Measurements from ENCODE around the gene FOLR1.
A peak's percentile ranks its signal among the peaks of the same experiment; 100 is the strongest.
"Not testable (repeated sequence)": the region's sequence is repeated elsewhere in the genome, so short reads cannot be mapped to it uniquely, and the experiment has no call there.

The FOLR1 gene

DNA sequence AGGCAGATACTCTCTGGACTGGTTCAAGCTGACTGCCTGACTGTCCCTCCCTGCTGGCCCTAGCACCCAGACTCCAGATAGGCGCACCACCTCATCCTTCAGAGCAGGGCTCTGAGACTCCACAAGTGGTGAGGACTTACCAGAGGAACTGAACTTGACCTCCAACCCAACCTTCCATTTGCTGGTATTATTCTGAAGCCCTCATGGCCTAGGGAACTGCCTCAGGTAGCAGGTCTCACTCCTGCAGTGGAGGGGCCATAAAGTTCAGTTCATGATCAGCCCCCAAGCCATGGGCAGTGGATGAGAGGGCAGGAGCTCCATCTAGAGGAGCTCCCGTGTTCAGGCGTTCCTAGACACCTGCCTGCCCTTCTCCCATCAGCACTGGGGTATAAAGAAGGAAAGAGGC, 10.4 kb upstream of the FOLR1 start:
- not testable (repeated sequence) for DNase-seq (ENCODE audit: low read depth in 2 of 2)

DNA sequence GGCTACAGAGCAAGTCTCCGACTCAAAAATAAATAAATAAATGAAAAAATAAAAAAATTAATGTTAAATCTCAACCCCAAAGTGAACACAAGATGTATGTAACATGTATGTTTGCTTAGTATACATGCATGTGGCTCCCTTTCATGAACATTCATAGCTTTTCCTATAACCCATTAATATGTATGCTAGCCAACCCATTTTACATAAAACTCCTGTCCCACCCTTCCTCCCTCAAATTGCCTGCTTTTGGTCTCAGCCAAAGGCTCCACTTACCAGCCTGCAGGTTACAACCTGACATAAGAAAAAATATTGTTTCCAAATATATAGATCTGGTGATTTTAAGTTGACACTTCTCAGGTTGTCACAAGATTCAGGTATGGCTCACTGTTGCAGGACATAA, 3.7 kb upstream of the FOLR1 start:
- no peak for DNase-seq (ENCODE audit: low read depth in 2 of 2)

DNA sequence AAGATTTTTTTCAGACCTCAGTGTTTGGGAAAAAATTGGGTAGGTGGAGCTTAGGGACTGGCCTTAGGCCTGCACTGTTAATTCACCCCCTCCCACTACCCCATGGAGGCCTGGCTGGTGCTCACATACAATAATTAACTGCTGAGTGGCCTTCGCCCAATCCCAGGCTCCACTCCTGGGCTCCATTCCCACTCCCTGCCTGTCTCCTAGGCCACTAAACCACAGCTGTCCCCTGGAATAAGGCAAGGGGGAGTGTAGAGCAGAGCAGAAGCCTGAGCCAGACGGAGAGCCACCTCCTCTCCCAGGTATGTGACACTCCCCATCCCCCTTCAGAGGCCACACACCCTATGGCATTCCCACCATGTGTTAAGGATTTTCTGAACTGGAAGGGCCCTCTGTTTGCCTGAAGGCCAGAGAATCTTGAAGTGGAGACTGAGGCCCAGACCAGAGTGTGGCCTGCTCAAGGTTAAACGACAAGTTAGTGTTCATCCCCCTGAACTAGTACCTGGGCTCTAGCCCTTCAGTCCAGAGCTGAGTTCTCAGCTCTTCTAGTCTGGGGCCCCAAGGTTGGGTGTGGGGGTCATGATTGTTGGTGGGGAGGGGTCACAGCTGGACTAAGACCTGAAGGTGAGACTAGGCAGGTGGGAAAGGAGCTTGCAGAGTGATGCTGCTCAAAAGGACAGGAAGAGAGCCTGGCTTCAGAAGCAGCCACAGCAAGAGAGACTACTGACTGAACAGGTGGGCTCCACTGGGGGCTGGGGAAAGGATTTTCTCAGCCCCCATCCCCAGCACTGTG, 2.3 kb upstream of the FOLR1 start:
- no peak for DNase-seq (ENCODE audit: low read depth in 2 of 2)

DNA sequence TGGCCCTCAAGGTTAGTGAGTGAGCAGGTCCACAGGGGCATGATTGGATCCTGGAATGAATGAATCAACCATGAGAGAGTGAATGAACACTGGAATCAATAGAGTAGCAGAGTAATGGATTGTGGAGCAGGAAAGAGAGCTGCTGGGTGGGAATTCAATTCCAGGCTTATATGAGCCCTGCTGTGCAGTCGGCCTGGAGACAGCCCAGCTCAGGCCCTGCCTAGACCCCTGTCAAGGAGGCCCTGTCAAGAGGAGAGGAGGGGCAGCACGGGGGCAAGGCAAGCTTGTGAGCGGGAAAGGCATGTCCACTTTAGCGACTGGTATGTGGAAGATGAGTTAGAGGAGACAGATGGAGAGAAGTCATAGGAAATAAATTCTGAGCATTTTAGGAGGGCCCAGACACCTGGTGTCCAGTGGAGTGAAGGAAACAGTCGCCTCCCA, 1.3 kb upstream of the FOLR1 start:
- DNase-seq (ENCODE audit: low read depth in 2 of 2): no peak

DNA sequence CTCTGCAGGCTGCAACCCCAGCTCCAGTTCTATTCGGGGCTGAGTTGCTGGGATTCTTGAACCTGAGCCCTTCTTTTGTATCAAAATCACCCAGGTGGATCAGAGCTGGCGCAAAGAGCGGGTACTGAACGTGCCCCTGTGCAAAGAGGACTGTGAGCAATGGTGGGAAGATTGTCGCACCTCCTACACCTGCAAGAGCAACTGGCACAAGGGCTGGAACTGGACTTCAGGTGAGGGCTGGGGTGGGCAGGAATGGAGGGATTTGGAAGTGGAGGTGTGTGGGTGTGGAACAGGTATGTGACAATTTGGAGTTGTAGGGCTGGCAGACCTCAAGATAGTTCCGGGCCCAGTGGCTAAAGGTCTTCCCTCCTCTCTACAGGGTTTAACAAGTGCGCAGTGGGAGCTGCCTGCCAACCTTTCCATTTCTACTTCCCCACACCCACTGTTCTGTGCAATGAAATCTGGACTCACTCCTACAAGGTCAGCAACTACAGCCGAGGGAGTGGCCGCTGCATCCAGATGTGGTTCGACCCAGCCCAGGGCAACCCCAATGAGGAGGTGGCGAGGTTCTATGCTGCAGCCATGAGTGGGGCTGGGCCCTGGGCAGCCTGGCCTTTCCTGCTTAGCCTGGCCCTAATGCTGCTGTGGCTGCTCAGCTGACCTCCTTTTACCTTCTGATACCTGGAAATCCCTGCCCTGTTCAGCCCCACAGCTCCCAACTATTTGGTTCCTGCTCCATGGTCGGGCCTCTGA, 3.8 kb downstream of the FOLR1 start:
- DNase-seq (ENCODE audit: low read depth in 2 of 2): no peak

DNA sequence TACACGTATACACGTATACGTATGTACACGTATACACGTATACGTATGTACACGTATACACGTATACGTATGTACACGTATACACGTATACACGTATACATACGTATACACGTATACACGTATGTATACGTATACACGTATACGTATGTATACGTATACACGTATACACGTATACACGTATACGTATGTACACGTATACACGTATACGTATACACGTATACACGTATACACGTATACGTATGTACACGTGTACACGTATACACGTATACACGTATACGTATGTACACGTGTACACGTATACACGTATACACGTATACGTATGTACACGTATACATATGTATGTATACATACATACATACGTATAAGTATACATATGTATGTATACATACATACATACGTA, 9.5 kb downstream of the FOLR1 start:
- not testable (repeated sequence) for DNase-seq (ENCODE audit: low read depth in 2 of 2)

DNA sequence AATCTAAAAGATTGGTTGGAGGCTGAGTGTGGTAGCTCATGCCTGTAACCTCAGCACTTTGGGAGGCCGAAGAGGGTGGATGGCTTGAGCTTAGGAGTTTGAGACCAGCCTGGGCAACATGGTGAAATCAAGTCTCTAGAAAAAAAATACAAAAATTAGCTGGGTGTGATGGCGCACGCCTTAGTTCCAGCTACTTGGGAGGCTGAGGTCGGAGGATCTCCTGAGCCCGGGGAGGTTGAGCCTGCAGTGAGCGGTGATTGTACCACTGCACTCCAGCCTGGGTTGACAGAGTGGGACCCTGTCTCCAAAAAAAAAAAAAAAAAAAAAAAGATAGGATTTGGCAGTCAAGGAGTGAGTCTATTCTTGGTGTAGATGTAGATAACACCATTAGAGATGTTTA, 10.6 kb downstream of the FOLR1 start:
- no peak for DNase-seq (ENCODE audit: low read depth in 2 of 2)

DNA sequence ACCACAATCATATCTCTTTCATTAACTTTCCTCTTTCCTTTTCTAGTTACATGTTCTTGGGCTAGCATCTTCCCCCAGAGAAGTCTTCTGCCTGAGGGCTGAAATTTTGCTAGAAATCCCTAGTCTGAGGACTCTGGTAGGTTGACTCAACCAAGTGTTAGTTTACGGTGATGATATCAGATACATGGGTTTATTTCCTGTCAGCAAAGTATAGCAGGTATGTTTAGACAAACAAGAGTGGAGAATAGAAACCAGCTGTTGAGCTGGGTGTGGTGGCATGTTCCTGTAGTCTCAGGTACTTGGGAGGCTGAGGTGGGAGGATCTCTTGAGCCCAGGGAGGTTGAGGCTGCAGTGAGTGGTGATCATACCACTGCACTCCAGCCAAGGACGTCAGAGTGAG, 11.2 kb downstream of the FOLR1 start:
- DNase-seq (ENCODE audit: low read depth in 2 of 2): no peak

DNA sequence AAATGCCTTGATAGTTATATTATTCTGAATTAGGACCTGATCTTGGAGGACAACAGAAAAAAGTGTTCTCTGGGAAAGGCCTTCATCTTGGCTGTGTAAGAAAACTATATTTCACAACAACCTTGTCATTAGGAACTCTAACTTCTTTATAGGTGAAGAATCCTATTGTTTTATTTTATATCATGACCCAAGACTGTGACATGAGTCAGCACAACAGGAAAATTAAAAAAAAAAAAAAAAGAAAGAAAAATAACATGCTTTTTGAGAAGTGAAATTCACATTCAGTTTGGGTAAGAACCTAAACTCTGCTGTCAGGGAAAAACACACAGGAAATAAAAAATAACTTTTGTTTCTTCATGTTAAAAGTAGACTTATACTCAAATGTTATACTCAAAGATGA, 12.9 kb downstream of the FOLR1 start:
- DNase-seq (ENCODE audit: low read depth in 2 of 2): no peak

DNA sequence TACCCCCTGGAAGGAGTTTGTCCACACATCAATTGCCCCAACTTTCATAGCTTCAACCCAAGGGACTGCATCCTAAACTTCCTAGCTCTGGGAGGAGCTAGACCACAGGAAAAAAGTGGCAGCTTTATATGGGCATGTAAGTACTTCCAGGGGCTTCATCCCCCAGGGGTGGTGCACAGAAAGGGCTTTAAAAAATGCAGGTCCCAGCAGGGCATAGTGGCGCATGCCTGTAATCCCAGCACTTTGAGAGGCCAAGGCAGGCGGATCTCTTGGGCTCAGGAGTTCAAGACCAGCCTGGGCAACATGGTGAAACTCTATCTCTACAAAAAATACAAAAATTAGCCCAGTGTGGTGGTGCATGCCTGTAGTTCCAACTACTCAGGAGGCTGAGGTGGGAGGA, 14.9 kb downstream of the FOLR1 start:
- not testable (repeated sequence) for DNase-seq (ENCODE audit: low read depth in 2 of 2)

DNA sequence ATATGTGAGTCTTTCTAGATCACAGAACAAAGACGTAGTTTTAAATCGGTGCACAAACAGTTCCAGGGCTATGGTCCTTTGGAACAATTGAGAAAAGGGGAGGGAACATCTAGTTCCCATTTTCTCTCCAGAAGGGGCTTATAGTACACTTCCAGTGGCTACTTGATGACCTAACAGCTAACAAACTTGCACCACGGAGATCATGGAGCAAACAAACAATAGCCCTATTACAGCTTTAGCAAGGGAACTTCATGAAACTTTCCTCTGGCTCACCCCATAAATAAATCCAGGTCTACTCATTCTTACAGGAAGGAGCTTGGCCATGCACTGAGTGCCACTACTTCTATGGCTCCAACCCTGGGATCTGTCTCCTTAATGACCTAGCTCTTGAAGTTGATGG, 16.3 kb downstream of the FOLR1 start:
- no peak for DNase-seq (ENCODE audit: low read depth in 2 of 2)

DNA sequence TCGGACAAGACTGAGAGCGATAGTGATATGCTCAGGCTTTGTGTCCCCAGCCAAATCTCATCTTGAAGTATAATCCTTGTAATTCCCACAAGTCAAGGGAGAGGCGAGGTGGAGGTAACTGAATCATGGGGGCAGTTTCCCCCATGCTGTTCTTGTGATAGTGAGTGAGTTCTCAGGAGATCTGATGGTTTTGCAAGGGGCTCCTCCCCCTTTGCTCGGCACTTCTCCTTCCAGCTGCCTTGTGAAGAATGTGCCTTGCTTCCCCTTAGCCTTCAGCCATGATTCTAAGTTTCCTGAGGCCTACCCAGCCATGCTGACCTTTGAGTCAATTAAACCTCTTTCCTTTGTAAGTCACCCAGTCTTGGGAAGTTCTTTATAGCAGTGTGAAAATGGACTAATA, 17.2 kb downstream of the FOLR1 start:
- no peak for DNase-seq (ENCODE audit: low read depth in 2 of 2)

DNA sequence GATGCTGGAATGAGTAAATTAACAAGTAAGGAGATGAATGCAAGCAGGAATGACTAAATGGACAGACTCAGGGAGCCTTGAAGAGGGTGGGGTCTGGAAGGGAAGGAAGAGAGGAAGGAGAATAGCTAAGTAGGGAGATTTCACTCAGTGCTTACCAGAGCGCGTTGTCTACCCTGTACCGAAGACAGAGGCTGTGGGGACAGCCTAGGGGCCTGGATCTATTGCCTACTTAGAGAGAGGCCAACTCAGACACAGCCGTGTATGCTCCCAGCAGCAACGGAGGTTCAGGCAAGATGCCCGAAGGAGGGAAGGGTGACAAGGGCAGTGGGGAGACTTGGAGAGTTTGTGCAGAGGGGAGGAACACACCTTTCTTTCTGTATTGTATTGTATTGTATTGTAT, 24.7 kb downstream of the FOLR1 start, which contains the start of gene FOLR2:
TSS of gene FOLR2 (plus strand) at position 157 of the 400 bp plus-strand sequence. CDS start 1,791 bp downstream, outside the sequence.
- no peak for DNase-seq (ENCODE audit: low read depth in 2 of 2)

DNA sequence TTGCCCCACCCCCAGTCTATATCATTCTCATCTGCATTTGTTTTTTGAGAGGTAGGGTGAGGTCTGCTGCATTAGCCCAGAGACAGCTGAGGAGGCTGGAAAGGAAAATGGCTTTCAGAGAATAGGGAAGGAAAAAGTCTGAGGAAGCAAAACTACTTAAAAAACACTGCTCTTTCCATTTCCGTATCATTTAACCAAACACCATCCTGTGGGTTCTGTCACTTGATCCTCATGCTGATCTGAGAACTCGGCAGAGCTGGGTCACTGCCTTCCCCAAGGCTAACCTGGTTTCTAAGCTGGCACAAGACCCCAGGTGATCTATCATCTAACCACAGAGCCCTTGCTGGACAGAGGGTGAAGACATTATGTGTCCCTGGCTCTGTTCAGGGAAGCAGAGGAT, 25.9 kb downstream of the FOLR1 start:
- no peak for DNase-seq (ENCODE audit: low read depth in 2 of 2)

DNA sequence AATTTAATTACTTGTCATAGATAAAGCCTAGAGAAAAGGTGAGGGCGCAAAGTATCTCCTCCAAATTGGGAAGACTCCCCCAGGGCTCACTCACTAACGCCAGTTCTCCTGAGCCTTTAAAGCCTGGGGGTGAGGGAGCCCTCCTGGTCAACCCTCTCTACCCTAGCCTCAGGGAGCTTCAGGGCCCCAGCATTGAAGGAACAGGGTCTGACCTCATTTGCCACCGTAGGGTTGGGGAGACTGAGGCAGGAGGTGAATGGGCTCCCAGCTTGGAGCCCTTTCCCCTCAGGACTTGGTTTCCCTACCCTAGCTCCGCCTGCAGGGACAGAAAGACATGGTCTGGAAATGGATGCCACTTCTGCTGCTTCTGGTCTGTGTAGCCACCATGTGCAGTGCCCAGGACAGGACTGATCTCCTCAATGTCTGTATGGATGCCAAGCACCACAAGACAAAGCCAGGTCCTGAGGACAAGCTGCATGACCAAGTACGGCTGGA, 26.4 kb downstream of the FOLR1 start:
- DNase-seq (ENCODE audit: low read depth in 2 of 2): no peak

DNA sequence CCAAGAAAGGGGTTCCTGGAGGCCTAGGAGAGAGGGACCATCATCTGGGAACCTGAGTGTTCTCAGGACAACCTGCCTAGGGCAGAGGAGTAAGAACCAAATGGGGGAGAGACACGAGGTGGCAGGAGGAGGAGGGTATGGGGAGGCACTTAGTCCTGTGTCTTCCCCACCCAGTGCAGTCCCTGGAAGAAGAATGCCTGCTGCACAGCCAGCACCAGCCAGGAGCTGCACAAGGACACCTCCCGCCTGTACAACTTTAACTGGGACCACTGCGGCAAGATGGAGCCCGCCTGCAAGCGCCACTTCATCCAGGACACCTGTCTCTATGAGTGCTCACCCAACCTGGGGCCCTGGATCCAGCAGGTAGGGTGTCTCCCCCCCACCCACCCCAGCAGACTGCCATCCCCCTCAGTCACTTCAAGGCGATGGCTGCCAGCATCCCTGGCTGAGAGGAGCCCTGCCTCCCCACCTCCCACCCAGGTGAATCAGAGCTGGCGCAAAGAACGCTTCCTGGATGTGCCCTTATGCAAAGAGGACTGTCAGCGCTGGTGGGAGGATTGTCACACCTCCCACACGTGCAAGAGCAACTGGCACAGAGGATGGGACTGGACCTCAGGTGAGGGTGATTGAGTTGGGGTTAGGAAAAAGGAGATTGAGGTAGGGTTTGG, 28.9 kb downstream of the FOLR1 start:
- no peak for DNase-seq (ENCODE audit: low read depth in 2 of 2)

DNA sequence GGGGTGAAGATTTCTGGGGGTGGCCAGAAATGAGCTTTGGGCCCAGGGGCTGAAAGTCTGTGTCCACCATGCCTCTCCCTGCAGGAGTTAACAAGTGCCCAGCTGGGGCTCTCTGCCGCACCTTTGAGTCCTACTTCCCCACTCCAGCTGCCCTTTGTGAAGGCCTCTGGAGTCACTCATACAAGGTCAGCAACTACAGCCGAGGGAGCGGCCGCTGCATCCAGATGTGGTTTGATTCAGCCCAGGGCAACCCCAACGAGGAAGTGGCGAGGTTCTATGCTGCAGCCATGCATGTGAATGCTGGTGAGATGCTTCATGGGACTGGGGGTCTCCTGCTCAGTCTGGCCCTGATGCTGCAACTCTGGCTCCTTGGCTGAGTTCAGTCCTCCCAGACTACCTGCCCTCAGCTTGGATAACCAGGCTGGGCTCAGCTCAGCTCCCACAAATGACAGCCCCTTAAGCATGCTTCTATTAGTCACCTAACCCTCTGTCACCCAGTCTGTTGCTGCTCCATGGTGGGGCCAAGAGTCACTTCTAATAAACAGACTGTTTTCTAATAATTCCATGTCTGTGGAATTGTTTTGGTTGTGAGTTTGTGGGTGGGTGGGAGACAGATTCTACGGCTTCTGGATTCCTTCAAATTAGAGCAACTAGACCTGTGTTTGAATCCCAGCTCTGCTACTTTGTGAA, 29.6 kb downstream of the FOLR1 start:
- no peak for DNase-seq (ENCODE audit: low read depth in 2 of 2)

DNA sequence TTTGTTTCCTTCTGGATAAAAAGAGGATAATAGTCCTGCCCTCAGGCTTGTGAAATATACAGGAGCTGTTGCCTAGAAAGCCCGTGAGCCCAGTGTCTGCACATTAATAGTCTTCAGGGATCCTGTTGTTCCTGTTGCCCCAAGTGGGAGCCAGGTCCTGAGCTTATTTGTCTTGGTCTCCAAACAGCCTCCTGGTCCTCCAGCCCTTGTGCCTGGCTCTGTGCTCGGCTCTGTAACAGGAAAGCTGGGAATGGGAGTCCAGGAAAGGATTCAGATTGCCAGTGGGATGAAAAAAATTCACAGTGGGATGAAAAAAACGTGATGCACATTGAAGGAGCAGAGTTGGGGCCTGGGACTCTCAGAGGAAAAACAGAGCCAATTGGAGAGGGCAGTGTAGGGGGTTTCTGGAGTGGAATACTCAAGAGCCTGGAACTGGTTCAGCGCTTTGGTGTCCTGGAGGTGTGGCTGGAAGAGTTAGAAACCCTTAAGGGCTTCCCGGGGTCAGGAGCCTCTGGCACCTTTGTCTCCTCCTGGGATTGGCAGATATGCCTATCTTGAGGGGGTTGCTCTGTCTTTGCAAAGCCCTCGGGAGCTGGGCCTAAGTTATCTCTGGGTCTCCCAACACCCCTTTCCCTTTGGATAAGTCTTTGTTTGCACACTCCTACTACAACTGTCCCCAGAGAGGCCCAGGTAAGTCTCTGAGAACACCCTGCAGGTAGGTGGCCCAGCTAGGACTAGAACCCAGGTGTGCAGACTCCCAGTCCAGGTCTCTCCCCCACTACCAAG, 30.4 kb downstream of the FOLR1 start:
- no peak for DNase-seq (ENCODE audit: low read depth in 2 of 2)

DNA sequence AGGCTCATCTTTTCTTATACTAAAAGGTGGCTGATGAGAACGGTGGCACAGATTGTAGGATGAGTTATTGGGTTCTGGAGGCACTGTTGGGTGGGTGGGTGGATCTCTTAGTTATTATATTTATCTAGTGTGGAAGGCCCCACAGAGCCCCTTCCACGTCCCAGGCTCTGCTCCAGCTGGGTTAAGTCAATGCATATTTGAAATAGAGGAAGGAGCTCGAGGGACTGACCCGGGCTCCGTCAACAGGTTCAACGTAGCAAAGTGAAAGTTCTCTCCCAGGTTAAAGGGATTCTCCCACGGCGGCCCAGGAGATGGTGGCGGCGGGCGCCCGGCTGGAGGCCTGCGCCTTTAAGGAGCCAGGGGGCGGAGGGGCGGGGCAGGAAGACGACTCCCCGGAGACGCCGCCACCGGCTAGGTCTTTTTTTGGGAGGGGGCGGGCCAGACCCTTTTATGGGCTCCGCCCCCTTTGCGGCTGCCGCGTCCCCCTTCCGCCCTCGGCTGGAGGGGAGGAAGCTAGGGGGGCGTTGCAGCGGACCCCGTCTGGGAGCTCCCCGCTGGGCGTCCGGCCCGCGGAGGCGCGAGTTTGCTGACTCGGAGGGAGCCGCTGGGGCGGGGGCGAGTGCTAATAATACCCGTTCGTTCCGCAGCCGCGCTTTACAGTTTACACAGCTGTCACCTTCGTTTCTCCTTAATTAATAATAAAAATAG, 31.1 kb downstream of the FOLR1 start:
- DNase-seq (ENCODE audit: low read depth in 2 of 2): peak; percentile 84 to 94

All from stimulated activated CD4-positive, alpha-beta T cell treated with anti-CD3 and anti-CD28 coated beads, Interleukin-15, amount 100 ng/mL, for 48 hours (primary cell).